Activated CD8-positive, alpha-beta memory T cell treated with anti-CD3 and anti-CD28 coated beads for 36 hours (primary cell): ENCODE data around the gene SCN4B. TPM values are rescaled to one million over a fixed set of nuclear protein-coding genes. Genes with fewer than 3 reads are reported as not detected.
"Not testable (repeated sequence)": the region's sequence is repeated elsewhere in the genome, so short reads cannot be mapped to it uniquely, and the experiment has no call there.

Source experiments
- CTCF ChIA-PET: fragments of 350-600 bp; sonication (Branson Sonifier 250); formaldehyde crosslinking; loops from one replicate; lab custom pipeline; 2021; ENCODE audit warnings: antibody characterized with exemption; lab: Charles Lee
- POLR2A ChIA-PET: fragments of 350-600 bp; sonication (Branson Sonifier 250); formaldehyde crosslinking; loops from one replicate; lab custom pipeline; 2021; ENCODE audit warnings: antibody characterized with exemption; lab: Charles Lee
- total RNA-seq, 2 experiments: library from RNA; stranded (reverse); gene quantifications; one replicate each; pipeline ENCODE4 v1.2.3, GENCODE V29; 2021

The SCN4B gene
- total RNA-seq = under 1 TPM; 0.19 to 0.29 TPM

- POLR2A ChIA-PET = interaction anchor here (0.6 kb wide), 1 partner anchor 1053 kb away, joined by 3 read pairs; the partner anchor contains the start of gene CBL
Observed at GRCh38 chr11:118152552-118153471, at the start of gene SCN4B. SCN4B (minus strand) TSS chr11:118152823; CDS start chr11:118152673, 150 bp downstream.

GRCh38 chr11:118201966-118202365 lies 49.3 kb upstream of the SCN4B start:
- CTCF ChIA-PET = interaction anchor here (0.6 to 1.9 kb wide), 6 partner anchors 12 to 62 kb away, joined by 3 to 16 read pairs (median 4); partner anchors contain the start of gene JAML

More at GRCh38 chr11:118152552-118153471, at the start of gene SCN4B:
- CTCF ChIA-PET = interaction anchor here (0.7 to 2.2 kb wide), 4 partner anchors 13 to 323 kb away, joined by 3 to 9 read pairs (median 5); no protein-coding TSS in a partner anchor

GRCh38 chr11:118200901-118201680 lies 48.5 kb upstream of the SCN4B start:
- ChIA-PET POLR2A (interaction anchor here (0.6 to 1.9 kb wide), 4 partner anchors 14 to 25 kb away, joined by 3 to 34 read pairs (median 8); partner anchors contain the start of gene JAML), CTCF (interaction anchor here (1.4 to 1.9 kb wide), 2 partner anchors 17 to 95 kb away, joined by 3 to 16 read pairs; no protein-coding TSS in a partner anchor)

More at GRCh38 chr11:118201966-118202365, 49.3 kb upstream of the SCN4B start:
- POLR2A ChIA-PET = interaction anchor here (0.8 to 1.9 kb wide), 9 partner anchors 10 to 141 kb away, joined by 3 to 34 read pairs (median 4); partner anchors contain the start of gene JAML

- ChIA-PET CTCF (interaction anchor here (1.4 kb wide), 1 partner anchor 95 kb away, joined by 3 read pairs; no protein-coding TSS in a partner anchor), POLR2A (interaction anchor here (0.6 to 1.4 kb wide), 3 partner anchors 16 to 26 kb away, joined by 3 to 11 read pairs (median 5); partner anchors contain the start of gene JAML)
Observed at GRCh38 chr11:118200497-118200896, 47.9 kb upstream of the SCN4B start.

- ChIA-PET POLR2A (interaction anchor here (0.6 to 1.6 kb wide), 11 partner anchors 15 to 199 kb away, joined by 3 to 11 read pairs (median 5); partner anchors contain the start of genes JAML and MPZL3), CTCF (interaction anchor here (0.7 to 2.6 kb wide), 29 partner anchors 10 to 165 kb away, joined by 3 to 32 read pairs (median 6); partner anchors contain the start of genes CD3G, JAML and MPZL3)
Observed at GRCh38 chr11:118199135-118199534, 46.5 kb upstream of the SCN4B start.

GRCh38 chr11:118198370-118198769 lies 45.7 kb upstream of the SCN4B start:
- CTCF ChIA-PET = interaction anchor here (0.6 to 2.6 kb wide), 40 partner anchors 11 to 165 kb away, joined by 3 to 32 read pairs (median 6); partner anchors contain the start of genes CD3G, JAML, MPZL3 and UBE4A
- POLR2A ChIA-PET = interaction anchor here (0.6 to 1.6 kb wide), 10 partner anchors 15 to 200 kb away, joined by 3 to 10 read pairs (median 4); partner anchors contain the start of genes JAML and MPZL3

GRCh38 chr11:118194835-118195627 lies 42.4 kb upstream of the SCN4B start:
- ChIA-PET POLR2A (interaction anchor here (0.9 to 1.0 kb wide), 2 partner anchors 11 to 19 kb away, joined by 3 to 5 read pairs; no protein-coding TSS in a partner anchor), CTCF (interaction anchor here (1.0 kb wide), 1 partner anchor 11 kb away, joined by 4 read pairs; no protein-coding TSS in a partner anchor)

- POLR2A ChIA-PET = no interaction called here
- CTCF ChIA-PET = no interaction called here
Observed at GRCh38 chr11:118193910-118194566, 41.4 kb upstream of the SCN4B start.

GRCh38 chr11:118192817-118193216 lies 40.2 kb upstream of the SCN4B start:
- POLR2A ChIA-PET = not testable (repeated sequence)

GRCh38 chr11:118190942-118191506 lies 38.4 kb upstream of the SCN4B start:
- POLR2A ChIA-PET, CTCF ChIA-PET: not testable (repeated sequence)

More at GRCh38 chr11:118192817-118193216, 40.2 kb upstream of the SCN4B start:
- CTCF ChIA-PET = not testable (repeated sequence)

- CTCF ChIA-PET = interaction anchor here (1.4 kb wide), 1 partner anchor 15 kb away, joined by 4 read pairs; no protein-coding TSS in a partner anchor
- POLR2A ChIA-PET = no interaction called here
Observed at GRCh38 chr11:118186346-118187107, 33.9 kb upstream of the SCN4B start.

- POLR2A ChIA-PET = no interaction called here
- CTCF ChIA-PET = interaction anchor here (1.0 kb wide), 1 partner anchor 45 kb away, joined by 3 read pairs; no protein-coding TSS in a partner anchor
Observed at GRCh38 chr11:118184784-118185579, 32.4 kb upstream of the SCN4B start.

GRCh38 chr11:118183691-118184090 lies 31.1 kb upstream of the SCN4B start:
- CTCF ChIA-PET = interaction anchor here (0.6 kb wide), 1 partner anchor 12 kb away, joined by 4 read pairs; no protein-coding TSS in a partner anchor
- POLR2A ChIA-PET = not testable (repeated sequence)

GRCh38 chr11:118180300-118180703 lies 27.7 kb upstream of the SCN4B start:
- CTCF ChIA-PET = interaction anchor here (1.1 to 2.2 kb wide), 4 partner anchors 9 to 127 kb away, joined by 3 to 9 read pairs (median 4); no protein-coding TSS in a partner anchor
- POLR2A ChIA-PET = no interaction called here

- POLR2A ChIA-PET = interaction anchor here (0.7 kb wide), 1 partner anchor 28 kb away, joined by 4 read pairs; no protein-coding TSS in a partner anchor
- CTCF ChIA-PET = no interaction called here
Observed at GRCh38 chr11:118176778-118177134, 24.1 kb upstream of the SCN4B start.
